HEK293T (cell line): ENCODE data around the gene MRC1.
"Not testable (repeated sequence)": the region's sequence is repeated elsewhere in the genome, so short reads cannot be mapped to it uniquely, and the experiment has no call there.

Experiments
- CTCF ChIA-PET: fragments of 350-600 bp; formaldehyde crosslinking; extraction: SDS; loops from one replicate; lab custom pipeline; 2021; ENCODE audit warnings: antibody characterized with exemption, inconsistent platforms; lab: Yijun Ruan, JAX
- POLR2A ChIA-PET: fragments of 350-600 bp; formaldehyde crosslinking; extraction: SDS; loops from one replicate; lab custom pipeline; 2020; ENCODE audit warnings: antibody characterized with exemption, inconsistent platforms; lab: Yijun Ruan, JAX
- DNase-seq: peaks from one replicate; pipeline ENCODE4 v3.0.0; 2012; ENCODE audit warnings: mixed read lengths; ENCODE audit errors: extremely low spot score
- ARNT ChIP-seq: fragments of 450-650 bp; IDR thresholded peaks from 2 replicates; pipeline ENCODE4 v1.6.1; 2017; ENCODE audit warnings: mild to moderate bottlenecking
- BHLHE40 ChIP-seq: fragments of 450-650 bp; IDR thresholded peaks from 2 replicates; pipeline ENCODE4 v1.6.1; 2016; ENCODE audit warnings: mild to moderate bottlenecking, moderate library complexity, borderline replicate concordance
- CTBP1 ChIP-seq: fragments of 450-650 bp; IDR thresholded peaks from 2 replicates; pipeline ENCODE4 v1.6.1; 2016; ENCODE audit warnings: borderline replicate concordance
- ELF4 ChIP-seq: fragments of 450-650 bp; IDR thresholded peaks from 2 replicates; pipeline ENCODE4 v1.6.1; 2017; ENCODE audit warnings: antibody characterized with exemption
- FOXA1 ChIP-seq: fragments of 450-650 bp; IDR thresholded peaks from 2 replicates; pipeline ENCODE4 v1.6.1; 2016; ENCODE audit warnings: mild to moderate bottlenecking
- FOXK2 ChIP-seq: fragments of 450-650 bp; IDR thresholded peaks from 2 replicates; pipeline ENCODE4 v1.6.1; 2016; ENCODE audit warnings: mild to moderate bottlenecking
- FOXM1 ChIP-seq: fragments of 450-650 bp; IDR thresholded peaks from 2 replicates; pipeline ENCODE4 v1.6.1; 2017; ENCODE audit warnings: mild to moderate bottlenecking, borderline replicate concordance
- HDGF ChIP-seq: fragments of 450-650 bp; IDR thresholded peaks from 2 replicates; pipeline ENCODE4 v1.6.1; 2017; ENCODE audit warnings: antibody characterized with exemption, borderline replicate concordance
- L3MBTL2 ChIP-seq: fragments of 450-650 bp; conservative IDR thresholded peaks from 2 replicates; pipeline ENCODE4 v1.6.1; 2016; ENCODE audit warnings: mild to moderate bottlenecking
- LEF1 ChIP-seq: fragments of 450-650 bp; IDR thresholded peaks from 2 replicates; pipeline ENCODE4 v1.6.1; 2017; ENCODE audit warnings: mild to moderate bottlenecking, borderline replicate concordance
- NFRKB ChIP-seq: fragments of 450-650 bp; IDR thresholded peaks from 2 replicates; pipeline ENCODE4 v1.6.1; 2016; ENCODE audit warnings: mild to moderate bottlenecking, moderate library complexity
- SP1 ChIP-seq: fragments of 450-650 bp; IDR thresholded peaks from 2 replicates; pipeline ENCODE4 v1.6.1; 2017
- SUZ12 ChIP-seq: fragments of 450-650 bp; IDR thresholded peaks from 2 replicates; pipeline ENCODE4 v1.6.1; 2016; ENCODE audit warnings: mild to moderate bottlenecking
- TARDBP ChIP-seq: fragments of 450-650 bp; IDR thresholded peaks from 2 replicates; pipeline ENCODE4 v1.6.1; 2016
- ZNF384 ChIP-seq: fragments of 450-650 bp; IDR thresholded peaks from 2 replicates; pipeline ENCODE4 v1.6.1; 2016
- TF ChIP-seq, protein P1 (sequence below): fragments of 450-650 bp; IDR thresholded peaks from 2 replicates; pipeline ENCODE4 v1.6.1; 2016

Gene MRC1

DNA sequence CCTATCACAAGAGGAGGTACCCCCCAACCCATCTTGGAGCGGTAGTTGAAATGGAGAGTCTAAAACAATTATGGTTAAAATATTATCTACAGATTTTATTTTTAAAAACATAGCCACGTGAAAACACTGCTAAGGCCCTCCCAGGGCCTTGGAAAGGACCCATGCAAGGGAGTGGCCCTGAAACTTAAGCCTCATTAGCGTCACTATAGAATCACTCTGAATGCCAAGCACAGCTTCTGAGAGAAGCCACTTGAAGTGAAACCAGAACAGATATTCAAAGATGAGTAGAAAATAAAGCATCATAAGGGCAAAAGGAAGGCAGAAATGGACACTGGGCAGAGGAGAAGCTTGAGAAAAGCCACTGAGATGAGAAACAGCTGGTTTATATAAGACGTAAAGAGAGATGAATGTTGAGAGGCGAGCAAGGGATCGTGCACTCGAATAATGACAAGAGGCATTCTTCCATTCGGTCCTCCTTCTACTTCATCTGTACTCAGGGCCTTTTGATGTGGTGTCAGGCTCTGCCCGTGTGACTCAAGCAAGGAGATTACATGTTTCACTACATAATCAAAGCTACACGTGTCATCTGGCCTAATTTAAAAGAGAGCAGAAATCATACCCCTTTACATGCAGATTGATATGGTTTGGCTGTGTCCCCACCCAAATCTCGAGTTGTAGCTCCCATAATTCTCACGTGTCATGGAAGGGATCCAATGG is 109.2 kb downstream of the MRC1 start:
- DNase-seq: no peak
- ChIA-PET POLR2A (no interaction called here), CTCF (no interaction called here)
- TF ChIP-seq LEF1: no peak
- TF ChIP-seq ELF4: no peak

DNA sequence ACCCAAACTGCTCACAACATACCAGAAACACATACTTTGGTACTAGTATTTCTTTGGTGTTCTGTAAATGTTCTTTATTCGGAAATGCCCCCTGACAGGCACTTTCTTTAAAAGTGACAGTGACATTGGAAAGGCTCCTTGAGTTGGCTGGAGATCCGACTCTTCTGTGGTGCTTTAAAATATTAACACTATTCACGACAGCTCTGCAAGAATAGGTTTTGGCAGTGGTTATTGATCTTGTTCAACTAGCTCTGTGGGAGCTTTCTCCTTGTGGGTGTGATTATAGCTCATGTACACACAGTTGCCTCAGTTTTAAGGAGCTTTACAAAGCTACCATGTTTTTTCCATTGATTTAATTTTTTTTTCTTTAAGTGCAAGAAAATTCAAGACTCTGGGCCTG is 112.2 kb downstream of the MRC1 start:
- ChIA-PET POLR2A (no interaction called here), CTCF (no interaction called here)
- TF ChIP-seq FOXA1 (no peak), FOXM1 (no peak), SUZ12 (no peak), CTBP1 (no peak), ZNF384 (no peak), HDGF (no peak), BHLHE40 (no peak), L3MBTL2 (no peak), ARNT (no peak), FOXK2 (no peak), NFRKB (no peak), SP1 (no peak), TARDBP (no peak), LEF1 (no peak), ELF4 (no peak)
- TF ChIP-seq, protein P1, sequence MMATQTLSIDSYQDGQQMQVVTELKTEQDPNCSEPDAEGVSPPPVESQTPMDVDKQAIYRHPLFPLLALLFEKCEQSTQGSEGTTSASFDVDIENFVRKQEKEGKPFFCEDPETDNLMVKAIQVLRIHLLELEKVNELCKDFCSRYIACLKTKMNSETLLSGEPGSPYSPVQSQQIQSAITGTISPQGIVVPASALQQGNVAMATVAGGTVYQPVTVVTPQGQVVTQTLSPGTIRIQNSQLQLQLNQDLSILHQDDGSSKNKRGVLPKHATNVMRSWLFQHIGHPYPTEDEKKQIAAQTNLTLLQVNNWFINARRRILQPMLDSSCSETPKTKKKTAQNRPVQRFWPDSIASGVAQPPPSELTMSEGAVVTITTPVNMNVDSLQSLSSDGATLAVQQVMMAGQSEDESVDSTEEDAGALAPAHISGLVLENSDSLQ: no peak
- DNase-seq: no peak

DNA sequence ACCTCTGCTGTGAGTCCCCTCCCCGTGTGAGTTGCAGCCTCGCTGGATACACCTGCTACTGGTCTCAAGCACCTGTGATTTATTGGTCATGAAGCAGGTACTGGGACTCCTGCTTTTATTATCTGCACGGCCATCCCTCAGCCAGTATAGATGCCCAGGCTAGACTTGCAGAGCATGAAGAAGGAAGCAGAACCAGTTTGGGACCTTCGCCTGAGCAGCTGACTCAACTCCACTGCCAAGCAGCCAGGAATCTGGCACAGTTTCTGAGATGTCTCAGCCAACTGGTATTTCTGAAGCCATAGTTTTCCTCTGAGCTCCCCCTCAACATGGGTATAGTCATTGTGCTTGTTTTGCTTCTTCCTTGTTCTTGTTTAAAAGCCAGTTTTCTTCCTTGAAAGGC is 114.6 kb downstream of the MRC1 start:
- ChIA-PET CTCF (no interaction called here), POLR2A (no interaction called here)
- DNase-seq: no peak

DNA sequence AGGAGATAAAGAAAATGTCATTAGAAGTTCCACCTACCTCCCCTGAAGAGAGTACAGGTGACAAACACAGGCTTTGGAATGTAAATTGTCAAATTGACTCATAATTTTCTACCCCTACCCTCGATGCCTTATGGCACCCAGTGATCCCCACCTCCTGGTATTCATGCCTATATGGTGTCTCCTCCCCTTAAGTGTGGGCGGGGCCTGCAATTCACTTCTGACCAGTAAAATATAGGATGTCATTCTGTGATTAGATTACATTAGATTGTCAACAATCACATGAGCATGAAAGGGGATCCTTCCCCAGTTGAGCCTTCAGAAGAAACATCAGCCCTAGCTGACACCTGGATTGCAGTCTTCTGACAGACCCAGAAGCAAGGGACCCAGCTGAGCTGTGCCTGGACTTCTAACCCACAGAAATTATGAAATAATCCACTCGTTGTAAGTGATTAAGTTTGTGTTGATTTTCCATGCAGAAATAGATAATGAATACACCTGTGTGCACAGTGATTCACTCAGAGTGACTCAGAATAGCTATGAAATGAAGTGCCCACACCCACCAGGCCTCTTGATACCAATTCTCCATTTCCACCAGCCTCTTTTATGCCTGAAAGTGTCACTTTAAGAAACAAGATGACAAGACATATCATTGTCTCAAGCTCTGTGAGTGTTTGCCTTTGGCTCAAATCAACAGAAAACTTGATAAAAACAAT is 134.0 kb downstream of the MRC1 start:
- DNase-seq: no peak
- no peak for TF ChIP-seq CTBP1
- no peak for TF ChIP-seq ELF4
- no peak for TF ChIP-seq ARNT
- TF ChIP-seq, protein P1: no peak
- TF ChIP-seq TARDBP: no peak
- TF ChIP-seq BHLHE40: no peak
- TF ChIP-seq SUZ12: no peak
- TF ChIP-seq SP1: no peak
- no peak for TF ChIP-seq HDGF
- no peak for TF ChIP-seq NFRKB
- no peak for TF ChIP-seq LEF1
- no peak for TF ChIP-seq ZNF384
- no peak for TF ChIP-seq FOXM1
- TF ChIP-seq FOXK2: no peak
- TF ChIP-seq FOXA1: no peak
- TF ChIP-seq L3MBTL2: no peak
- ChIA-PET POLR2A (no interaction called here), CTCF (interaction anchor here (0.6 kb wide), 1 partner anchor 45 kb away, joined by 3 read pairs; no protein-coding TSS in a partner anchor)

More for the DNA sequence above, 114.6 kb downstream of the MRC1 start:
- no peak for TF ChIP-seq ELF4
- TF ChIP-seq SP1: no peak
- TF ChIP-seq ZNF384: no peak
- no peak for TF ChIP-seq FOXM1
- TF ChIP-seq L3MBTL2: no peak
- TF ChIP-seq NFRKB: no peak
- TF ChIP-seq FOXA1: no peak
- no peak for TF ChIP-seq SUZ12
- TF ChIP-seq LEF1: no peak
- TF ChIP-seq, protein P1: no peak
- no peak for TF ChIP-seq TARDBP
- no peak for TF ChIP-seq FOXK2
- no peak for TF ChIP-seq CTBP1
- TF ChIP-seq ARNT: no peak
- no peak for TF ChIP-seq BHLHE40
- TF ChIP-seq HDGF: no peak

DNA sequence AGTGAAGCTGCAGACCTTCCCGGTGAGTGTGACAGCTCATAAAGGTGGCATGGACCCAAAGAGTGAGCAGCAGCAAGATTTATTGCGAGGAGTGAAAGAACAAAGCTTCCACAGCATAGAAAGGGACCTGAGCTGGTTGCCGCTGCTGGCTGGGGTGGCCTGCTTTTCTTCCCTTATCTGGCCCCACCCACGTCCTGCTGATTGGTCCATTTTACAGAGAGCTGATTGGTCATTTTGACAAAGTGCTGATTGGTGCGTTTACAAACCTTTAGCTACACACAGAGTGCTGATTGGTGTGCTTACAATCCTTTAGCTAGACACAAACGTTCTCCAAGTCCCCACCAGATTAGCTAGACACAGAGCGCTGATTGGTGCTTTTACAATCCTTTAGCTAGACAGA is 141.1 kb downstream of the MRC1 start:
- DNase-seq, POLR2A ChIA-PET, CTCF ChIA-PET: not testable (repeated sequence)

- ChIA-PET POLR2A (no interaction called here), CTCF (no interaction called here)
- no peak for DNase-seq
- TF ChIP-seq L3MBTL2 (no peak), ARNT (no peak), NFRKB (no peak), TARDBP (no peak), CTBP1 (no peak), LEF1 (no peak), FOXA1 (no peak), FOXK2 (no peak)
- TF ChIP-seq, protein P1: no peak
These were observed 141.6 kb downstream of the MRC1 start for GRCh38 chr10:17950726-17951125.
